Epithelial cell of prostate (primary cell): Measurements from ENCODE around the gene BGN.

Experiments used
- DNase-seq: peaks from one replicate; pipeline ENCODE4 v3.0.0-alpha.2; 2011; ENCODE audit warnings: low read depth, low spot score
- H3K27ac ChIP-seq: fragments of 450-650 bp; 2 replicates; pipeline ENCODE4 v1.5.1; 2017; ENCODE audit warnings: mild to moderate bottlenecking

The BGN gene

DNA sequence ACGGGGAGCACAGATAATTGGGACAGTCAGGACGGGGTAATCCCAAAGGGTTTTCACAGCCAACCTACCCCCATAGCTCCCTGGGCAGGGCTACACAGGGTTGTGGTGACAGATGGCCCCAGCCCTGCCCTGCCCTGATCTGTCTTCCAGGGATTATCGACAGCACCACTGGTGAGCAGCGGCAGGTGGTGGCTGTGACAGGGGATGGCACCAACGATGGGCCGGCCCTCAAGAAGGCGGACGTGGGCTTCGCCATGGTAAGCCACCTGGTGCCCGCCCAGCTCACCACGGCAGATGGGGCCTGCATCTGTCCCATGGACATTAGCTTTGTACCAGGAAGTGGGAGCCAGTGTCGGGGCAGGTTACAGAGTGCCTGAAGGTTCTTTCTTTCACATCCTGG lies 62.0 kb downstream of the BGN start:
- H3K27ac ChIP-seq: no peak overlapping the region
- DNase-seq: no peak

GRCh38 chrX:153557618-153558355 lies 63.0 kb downstream of the BGN start:
- H3K27ac ChIP-seq: no peak overlapping the region
- DNase-seq: no peak
